HEK293 (cell line): ENCODE results near the gene TNFRSF8.

ENCODE experiments used
- CTCF ChIA-PET: fragments of 350-600 bp; formaldehyde crosslinking; extraction: SDS; loops from one replicate; lab custom pipeline; 2021; ENCODE audit warnings: antibody characterized with exemption; lab: Yijun Ruan, JAX
- POLR2A ChIA-PET: fragments of 300-600 bp; formaldehyde crosslinking; extraction: SDS; loops from one replicate; lab custom pipeline; 2020; ENCODE audit warnings: antibody characterized with exemption, inconsistent platforms; lab: Yijun Ruan, JAX
- H3K27ac ChIP-seq: fragments of 200-500 bp; sonication (Bioruptor generic); 2 replicates; pipeline ENCODE4 v1.5.1; 2014; ENCODE audit warnings: low read depth, low read length, control low read depth, inconsistent platforms; ENCODE audit errors: extremely low read depth
- H3K36me3 ChIP-seq, 2 experiments: fragments of 200-500 bp in 1 of 2; sonication (Bioruptor generic) in 1 of 2; 1 replicate in 1 of 2; 2 replicates in 1 of 2; pipeline ENCODE4 v1.5.1; 2014 to 2017; ENCODE audit warnings: inconsistent platforms in 2 of 2, low read length in 2 of 2; ENCODE audit not compliant: control insufficient read depth in 2 of 2, insufficient read depth in 1 of 2
- H3K4me1 ChIP-seq: fragments of 200-500 bp; sonication (Bioruptor generic); 2 replicates; pipeline ENCODE4 v1.5.1; 2014; ENCODE audit warnings: mild to moderate bottlenecking, low read length, inconsistent platforms; ENCODE audit not compliant: control insufficient read depth, insufficient read depth
- H3K4me3 ChIP-seq: 2 replicates; pipeline ENCODE4 v1.5.1; 2011; ENCODE audit warnings: low read depth, mild to moderate bottlenecking, control low read depth, low read length, moderate library complexity
- H3K9me3 ChIP-seq: fragments of 200-500 bp; sonication (Bioruptor generic); 2 replicates; pipeline ENCODE4 v1.5.1; 2014; ENCODE audit warnings: low read depth, low read length, inconsistent platforms; ENCODE audit not compliant: control insufficient read depth, insufficient read depth
- GLIS1 ChIP-seq: fragments of 450-650 bp; formaldehyde crosslinking; IDR thresholded peaks from 2 replicates; pipeline ENCODE4 v1.5.1; 2016; ENCODE audit warnings: missing biosample characterization, missing genetic modification characterization
- GLIS2 ChIP-seq: fragments of 450-650 bp; formaldehyde crosslinking; IDR thresholded peaks from 2 replicates; pipeline ENCODE4 v1.5.1; 2016; ENCODE audit warnings: missing biosample characterization, missing genetic modification characterization
- KLF7 ChIP-seq: fragments of 450-650 bp; formaldehyde crosslinking; IDR thresholded peaks from 2 replicates; pipeline ENCODE4 v1.5.1; 2016; ENCODE audit warnings: missing biosample characterization, missing genetic modification characterization, borderline replicate concordance
- MYNN ChIP-seq: fragments of 450-650 bp; formaldehyde crosslinking; IDR thresholded peaks from 2 replicates; pipeline ENCODE4 v1.5.1; 2016; ENCODE audit warnings: missing biosample characterization, missing genetic modification characterization, borderline replicate concordance
- OSR2 ChIP-seq: fragments of 450-650 bp; formaldehyde crosslinking; IDR thresholded peaks from 2 replicates; pipeline ENCODE4 v1.5.1; 2016; ENCODE audit warnings: missing biosample characterization, missing genetic modification characterization
- PRDM2 ChIP-seq: fragments of 450-650 bp; formaldehyde crosslinking; IDR thresholded peaks from 2 replicates; pipeline ENCODE4 v1.5.1; 2016; ENCODE audit warnings: missing biosample characterization, missing genetic modification characterization, borderline replicate concordance
- ZIC2 ChIP-seq: fragments of 450-650 bp; formaldehyde crosslinking; IDR thresholded peaks from 2 replicates; pipeline ENCODE4 v1.5.1; 2016; ENCODE audit warnings: missing biosample characterization, missing genetic modification characterization
- ZNF10 ChIP-seq: fragments of 450-650 bp; formaldehyde crosslinking; IDR thresholded peaks from 2 replicates; pipeline ENCODE4 v1.5.1; 2017; ENCODE audit warnings: missing biosample characterization, missing genetic modification characterization
- ZNF223 ChIP-seq: fragments of 450-650 bp; formaldehyde crosslinking; IDR thresholded peaks from 2 replicates; pipeline ENCODE4 v1.5.1; 2016; ENCODE audit warnings: missing biosample characterization, missing genetic modification characterization
- ZNF274 ChIP-seq, 2 experiments: fragments of 200-500 bp in 1 of 2; fragments of 450-650 bp in 1 of 2; sonication (Bioruptor generic) in 1 of 2; formaldehyde crosslinking in 1 of 2; IDR thresholded peaks; 2 replicates each; pipeline versions ENCODE4 v1.5.1 to v1.6.1; 2014 to 2016; ENCODE audit warnings: borderline replicate concordance in 1 of 2, inconsistent platforms in 1 of 2, low read length in 1 of 2, missing biosample characterization in 1 of 2, missing genetic modification characterization in 1 of 2
- ZNF658 ChIP-seq: fragments of 450-650 bp; formaldehyde crosslinking; IDR thresholded peaks from 2 replicates; pipeline ENCODE4; 2016; ENCODE audit warnings: missing biosample characterization, missing genetic modification characterization
- TF ChIP-seq, protein P1 (sequence below): fragments of 450-650 bp; formaldehyde crosslinking; IDR thresholded peaks from 2 replicates; pipeline ENCODE4 v1.5.1; 2016; ENCODE audit warnings: missing biosample characterization, missing genetic modification characterization
- TF ChIP-seq, protein P2 (sequence below): fragments of 450-650 bp; formaldehyde crosslinking; conservative IDR thresholded peaks from 2 replicates; pipeline ENCODE4 v1.5.1; 2016; ENCODE audit warnings: low read depth, missing biosample characterization, missing genetic modification characterization

TNFRSF8 gene

GRCh38 chr1:12029720-12030339, 33.3 kb upstream of the TNFRSF8 start:
- H3K36me3 ChIP-seq: peaks cover 3 to 67% of the 10 kb centered on the region in 2 experiments; a peak in 2 of 3 replicates

DNA sequence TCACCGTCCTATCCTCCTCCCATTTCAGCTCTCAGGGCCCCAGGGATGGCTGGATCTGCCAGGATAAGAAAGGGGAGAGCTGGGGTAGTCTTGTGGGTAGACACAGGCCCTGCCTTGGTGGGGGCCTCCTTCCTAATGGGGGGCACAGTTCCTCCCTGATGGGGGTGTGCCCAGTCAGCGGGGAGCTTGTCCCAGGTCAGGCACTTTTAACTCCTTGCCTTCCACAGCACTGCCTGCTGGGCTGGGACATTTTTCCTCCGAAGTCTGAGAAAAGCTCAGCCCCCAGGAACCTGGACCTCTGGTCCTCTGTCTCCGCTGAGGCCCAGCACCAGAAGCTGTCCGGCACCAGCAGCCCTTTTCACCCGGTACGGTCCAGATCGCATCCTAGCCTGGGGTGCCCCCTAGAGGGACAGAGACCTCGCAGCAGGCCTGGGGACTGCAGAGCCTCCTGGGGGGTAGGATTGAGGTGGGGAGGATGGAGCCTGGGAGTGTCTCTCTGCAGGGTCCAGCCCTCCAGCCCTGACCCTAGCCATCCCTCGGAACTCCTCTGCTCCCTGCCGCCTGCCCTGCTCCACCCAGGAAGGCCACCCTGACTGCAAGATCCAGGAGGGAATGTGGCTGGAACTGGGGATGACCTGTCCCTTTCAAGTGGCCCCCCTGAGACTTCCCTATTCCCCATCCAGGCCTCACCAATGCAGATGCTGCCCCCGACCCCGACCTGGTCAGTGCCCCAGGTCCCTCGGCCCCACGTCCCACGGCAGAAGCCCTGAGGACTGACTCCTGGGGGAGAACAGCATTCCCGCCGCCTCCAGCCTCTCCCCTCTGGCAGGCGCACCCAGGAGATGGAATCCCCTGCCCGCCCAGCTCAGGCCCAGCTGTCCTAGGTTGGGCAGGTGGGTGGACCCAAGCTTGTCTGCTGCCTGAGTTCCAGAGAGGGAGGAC, 31.8 kb upstream of the TNFRSF8 start:
- H3K36me3 ChIP-seq: peaks cover 0 to 53% of the 10 kb centered on the region in 2 experiments; a peak in 2 of 3 replicates
- TF ChIP-seq ZNF274 (IDR thresholded peaks at IDR 0.05; ENCODE audit: low read length) (no peak), ZNF274 (tag by site-specific recombination; IDR thresholded peaks at IDR 0.05; ENCODE audit: borderline replicate concordance) (no peak), GLIS2 (tag by site-specific recombination) (peak; percentile 66; the same call in 1 of the 2 replicates), OSR2 (tag by site-specific recombination) (no peak), MYNN (tag by site-specific recombination) (no peak), ZIC2 (tag by site-specific recombination) (peak; percentile 46; the same call in 1 of the 2 replicates), GLIS1 (tag by site-specific recombination) (peak; percentile 85), ZNF658 (tag by site-specific recombination) (no peak), ZNF10 (tag by site-specific recombination) (no peak), KLF7 (tag by site-specific recombination) (no peak), ZNF223 (tag by site-specific recombination) (no peak)
- TF ChIP-seq, protein P1, sequence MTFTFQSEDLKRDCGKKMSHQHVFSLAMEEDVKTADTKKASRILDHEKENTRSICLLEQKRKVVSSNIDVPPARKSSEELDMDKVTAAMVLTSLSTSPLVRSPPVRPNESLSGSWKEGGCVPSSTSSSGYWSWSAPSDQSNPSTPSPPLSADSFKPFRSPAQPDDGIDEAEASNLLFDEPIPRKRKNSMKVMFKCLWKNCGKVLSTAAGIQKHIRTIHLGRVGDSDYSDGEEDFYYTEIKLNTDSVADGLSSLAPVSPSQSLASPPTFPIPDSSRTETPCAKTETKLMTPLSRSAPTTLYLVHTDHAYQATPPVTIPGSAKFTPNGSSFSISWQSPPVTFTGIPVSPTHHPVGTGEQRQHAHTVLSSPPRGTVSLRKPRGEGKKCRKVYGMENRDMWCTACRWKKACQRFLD: no peak
- TF ChIP-seq, protein P2, sequence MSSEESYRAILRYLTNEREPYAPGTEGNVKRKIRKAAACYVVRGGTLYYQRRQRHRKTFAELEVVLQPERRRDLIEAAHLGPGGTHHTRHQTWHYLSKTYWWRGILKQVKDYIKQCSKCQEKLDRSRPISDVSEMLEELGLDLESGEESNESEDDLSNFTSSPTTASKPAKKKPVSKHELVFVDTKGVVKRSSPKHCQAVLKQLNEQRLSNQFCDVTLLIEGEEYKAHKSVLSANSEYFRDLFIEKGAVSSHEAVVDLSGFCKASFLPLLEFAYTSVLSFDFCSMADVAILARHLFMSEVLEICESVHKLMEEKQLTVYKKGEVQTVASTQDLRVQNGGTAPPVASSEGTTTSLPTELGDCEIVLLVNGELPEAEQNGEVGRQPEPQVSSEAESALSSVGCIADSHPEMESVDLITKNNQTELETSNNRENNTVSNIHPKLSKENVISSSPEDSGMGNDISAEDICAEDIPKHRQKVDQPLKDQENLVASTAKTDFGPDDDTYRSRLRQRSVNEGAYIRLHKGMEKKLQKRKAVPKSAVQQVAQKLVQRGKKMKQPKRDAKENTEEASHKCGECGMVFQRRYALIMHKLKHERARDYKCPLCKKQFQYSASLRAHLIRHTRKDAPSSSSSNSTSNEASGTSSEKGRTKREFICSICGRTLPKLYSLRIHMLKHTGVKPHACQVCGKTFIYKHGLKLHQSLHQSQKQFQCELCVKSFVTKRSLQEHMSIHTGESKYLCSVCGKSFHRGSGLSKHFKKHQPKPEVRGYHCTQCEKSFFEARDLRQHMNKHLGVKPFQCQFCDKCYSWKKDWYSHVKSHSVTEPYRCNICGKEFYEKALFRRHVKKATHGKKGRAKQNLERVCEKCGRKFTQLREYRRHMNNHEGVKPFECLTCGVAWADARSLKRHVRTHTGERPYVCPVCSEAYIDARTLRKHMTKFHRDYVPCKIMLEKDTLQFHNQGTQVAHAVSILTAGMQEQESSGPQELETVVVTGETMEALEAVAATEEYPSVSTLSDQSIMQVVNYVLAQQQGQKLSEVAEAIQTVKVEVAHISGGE (tag by site-specific recombination): no peak

More at GRCh38 chr1:12029720-12030339, 33.3 kb upstream of the TNFRSF8 start:
- TF ChIP-seq PRDM2 (tag by site-specific recombination): no peak
- TF ChIP-seq GLIS2 (tag by site-specific recombination): peak; percentile 14; the same call in 1 of the 2 replicates
- Histone ChIP-seq H3K27ac (no peak overlapping the region), H3K9me3 (no peaks in the 10 kb centered on the region), H3K4me1 (no peaks in the 10 kb centered on the region), H3K4me3 (no peak overlapping the region)
- POLR2A ChIA-PET: interaction anchor here (4.2 kb wide), 1 partner anchor 10 kb away, joined by 32 read pairs; the partner anchor contains the start of gene MIIP
- CTCF ChIA-PET: interaction anchor here (0.6 to 1.5 kb wide), 5 partner anchors 40 to 215 kb away, joined by 3 to 6 read pairs (median 3); no protein-coding TSS in a partner anchor

More for the DNA sequence above, 31.8 kb upstream of the TNFRSF8 start:
- ChIA-PET CTCF (interaction anchor here (0.6 to 1.5 kb wide), 14 partner anchors 8 to 203 kb away, joined by 3 to 6 read pairs (median 4); no protein-coding TSS in a partner anchor), POLR2A (interaction anchor here (0.5 to 4.2 kb wide), 4 partner anchors 12 to 135 kb away, joined by 3 to 32 read pairs (median 4); partner anchors contain the start of gene MIIP)
- Histone ChIP-seq H3K4me1 (no peaks in the 10 kb centered on the region), H3K9me3 (no peaks in the 10 kb centered on the region), H3K4me3 (no peak overlapping the region), H3K27ac (no peak overlapping the region)
